Stimulated activated CD8-positive, alpha-beta memory T cell treated with anti-CD3 and anti-CD28 coated beads, Interleukin-12 subunit alpha, Interleukin-12 subunit beta, amount 100 ng/mL, for 24 hours (primary cell): ENCODE data around the gene SUSD3.

Source experiments
- DNase-seq: peaks from one replicate; pipeline ENCODE4 v3.0.0-alpha.2; 2020; ENCODE audit errors: extremely low read depth

SUSD3 gene

GRCh38 chr9:93123561-93124283, 65.2 kb downstream of the SUSD3 start:
- no peak for DNase-seq

GRCh38 chr9:93124793-93125192, 66.3 kb downstream of the SUSD3 start:
- no peak for DNase-seq

GRCh38 chr9:93125331-93125894, 66.9 kb downstream of the SUSD3 start:
- DNase-seq: no peak

GRCh38 chr9:93126151-93126781, 67.8 kb downstream of the SUSD3 start:
- no peak for DNase-seq

GRCh38 chr9:93126825-93127368, 68.4 kb downstream of the SUSD3 start:
- no peak for DNase-seq

GRCh38 chr9:93127395-93127911, 69.0 kb downstream of the SUSD3 start:
- no peak for DNase-seq

GRCh38 chr9:93128011-93128714, 69.7 kb downstream of the SUSD3 start:
- DNase-seq: no peak

- no peak for DNase-seq
Measured at GRCh38 chr9:93128715-93129224, 70.3 kb downstream of the SUSD3 start.

GRCh38 chr9:93129286-93129685, 70.8 kb downstream of the SUSD3 start:
- DNase-seq: no peak

GRCh38 chr9:93129691-93130500, 71.4 kb downstream of the SUSD3 start:
- DNase-seq: no peak

GRCh38 chr9:93130861-93131481, 72.5 kb downstream of the SUSD3 start:
- no peak for DNase-seq

- no peak for DNase-seq
Measured at GRCh38 chr9:93131599-93132286, 73.2 kb downstream of the SUSD3 start.

- DNase-seq: no peak
Measured at GRCh38 chr9:93132287-93132927, 73.9 kb downstream of the SUSD3 start.

GRCh38 chr9:93132946-93133680, 74.6 kb downstream of the SUSD3 start:
- no peak for DNase-seq

- DNase-seq: no peak
Measured at GRCh38 chr9:93133681-93134014, 75.1 kb downstream of the SUSD3 start.

- peak; percentile 72 for DNase-seq
Measured at GRCh38 chr9:93134015-93134739, 75.7 kb downstream of the SUSD3 start, which contains the start of gene NINJ1. Gene NINJ1, minus strand, starts transcription at chr9:93134251. Its CDS starts 34 bp downstream, at chr9:93134217.
